Psoas muscle (tissue), 8 donors: ENCODE results near the gene CENPF. TPM values are rescaled to one million over a fixed set of nuclear protein-coding genes. Genes with fewer than 3 reads are reported as not detected.
A peak's percentile ranks its signal among the peaks of the same experiment; 100 is the strongest.

ENCODE experiments used
- ATAC-seq, 4 donors: fragments of 200-7000 bp; cut with Tn5 transposase; one replicate each; pipeline ENCODE4 v1.9.1; 2020; ENCODE audit warnings: moderate library complexity in 3 of 4, mild to moderate bottlenecking in 2 of 4
- DNase-seq, 2 donors: peaks; one replicate each; pipeline ENCODE4 v3.0.0-alpha.2; 2020
- H3K27ac ChIP-seq: fragments of 200-600 bp; one replicate; pipeline ENCODE4 v1.8.0; 2022
- H3K27me3 ChIP-seq, 3 donors: fragments of 200-600 bp in 1 of 3; one replicate each; pipeline versions ENCODE4 v1.6.1 to v1.8.0; 2013 to 2022; ENCODE audit warnings: low read length in 2 of 3, mild to moderate bottlenecking in 2 of 3, moderate library complexity in 1 of 3; ENCODE audit not compliant: insufficient read depth in 3 of 3
- H3K36me3 ChIP-seq, 2 donors: fragments of 200-600 bp in 1 of 2; one replicate each; pipeline versions ENCODE4 v1.6.1 to v1.8.0; 2013 to 2022; ENCODE audit warnings: low read depth in 1 of 2, mild to moderate bottlenecking in 1 of 2, moderate library complexity in 1 of 2; ENCODE audit not compliant: insufficient read depth in 1 of 2
- H3K4me1 ChIP-seq: fragments of 200-600 bp; one replicate; pipeline ENCODE4 v1.8.0; 2022
- H3K4me3 ChIP-seq: fragments of 200-600 bp; one replicate; pipeline ENCODE4 v1.8.0; 2022; ENCODE audit warnings: mild to moderate bottlenecking
- H3K9me3 ChIP-seq: fragments of 200-600 bp; one replicate; pipeline ENCODE4 v1.8.0; 2022
- WGBS, 3 donors: extraction: QIAGEN DNeasy Blood & Tissue Kit; methylation state at CpG; one replicate each; pipeline versions ENCODE4 v1.1.6 to v1.1.7; 2013; 5-methylcytosine and 5-hydroxymethylcytosine counted together
- intact Hi-C, 2 donors: fragments of 100-400 bp; cut with DNase I; formaldehyde crosslinking; loops; one replicate each; pipeline versions ENCODE4 v1.11.0 to v1.14.2; 2022
- polyA plus RNA-seq, 3 donors: library from polyadenylated mRNA; stranded (reverse); fragments of 200-250 nt; gene quantifications; one replicate each; pipeline ENCODE4 v1.2.3, GENCODE V29; 2013
- total RNA-seq, 4 donors: library from RNA; stranded (reverse); fragmentation: NEBNext Ultra II Directional in 2 of 4; extraction: Animal tissue kit (Norgen Biotek cat#: 25700) in 2 of 4; gene quantifications; one replicate each; pipeline versions ENCODE4 v1.2.1 to v1.2.4, GENCODE V29; 2021 to 2023
- TF ChIP-seq, protein P1 (sequence below): fragments of 200-600 bp; IDR thresholded peaks from one replicate; pipeline ENCODE4 v1.8.0; 2022; ENCODE audit warnings: antibody characterized with exemption
- donor health status: healthy with polysubstance abuse.
- donor health status: DM: no; HTN: no; CAD: no; lungs with moderate emphysema.
- donor health status: Bipolar disorder and iron deficiency.
- donor health status: healthy.
- donor health status: DM: yes; HTN: yes; CAD: no.
- donor health status: DM: no; HTN: no; CAD: no.
- donor health status: DM: no; HTN: no; CAD: no.
- donor health status: DM: yes; HTN: yes; CAD: no.

Gene CENPF
- total and polyA plus RNA-seq, 7 donors = 0.04 to 1.2 (median 0.57) TPM

DNA sequence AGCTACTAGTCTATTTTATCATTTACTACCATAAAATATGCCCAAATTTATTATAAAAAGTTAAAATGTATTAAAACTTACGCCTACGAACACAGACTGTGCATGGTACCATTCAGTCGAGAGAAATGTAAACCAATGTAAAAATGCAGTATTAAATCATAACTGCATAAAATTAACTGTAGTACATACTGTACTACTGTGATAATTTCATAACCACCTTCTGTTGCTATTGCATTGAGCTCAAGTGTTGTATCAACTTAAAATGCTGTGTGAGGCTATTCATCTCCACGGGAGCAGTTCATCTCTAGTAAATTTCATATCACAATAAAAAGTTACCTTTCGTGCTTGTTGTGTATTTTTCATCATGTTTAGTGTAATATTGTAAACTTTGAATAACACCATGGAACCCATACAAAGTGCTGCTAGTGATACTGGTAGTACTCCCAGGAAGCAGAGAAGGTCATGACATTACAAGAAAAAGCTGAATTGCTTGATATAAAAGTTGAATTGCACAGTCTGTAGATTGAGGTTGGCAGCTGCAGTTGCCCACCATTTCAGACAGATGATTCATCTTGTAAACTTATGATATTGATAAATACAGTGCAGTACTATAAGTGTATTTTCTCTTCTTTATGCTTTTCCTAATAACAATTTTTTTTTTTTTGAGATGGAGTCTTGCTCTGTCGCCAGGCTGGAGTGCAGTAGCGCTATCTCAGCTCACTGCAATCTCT, 19.0 kb upstream of the CENPF start:
- peaks cover 28% of the 10 kb centered on the region for H3K4me1 ChIP-seq
- ATAC-seq (no peak), DNase-seq (no peak)
- no peaks in the 10 kb centered on the region for H3K36me3 ChIP-seq
- intact Hi-C loops = loop anchor here (10.0 kb wide), 2 partner anchors 359 to 369 kb away; no protein-coding TSS in a partner anchor
- TF ChIP-seq, protein P1, sequence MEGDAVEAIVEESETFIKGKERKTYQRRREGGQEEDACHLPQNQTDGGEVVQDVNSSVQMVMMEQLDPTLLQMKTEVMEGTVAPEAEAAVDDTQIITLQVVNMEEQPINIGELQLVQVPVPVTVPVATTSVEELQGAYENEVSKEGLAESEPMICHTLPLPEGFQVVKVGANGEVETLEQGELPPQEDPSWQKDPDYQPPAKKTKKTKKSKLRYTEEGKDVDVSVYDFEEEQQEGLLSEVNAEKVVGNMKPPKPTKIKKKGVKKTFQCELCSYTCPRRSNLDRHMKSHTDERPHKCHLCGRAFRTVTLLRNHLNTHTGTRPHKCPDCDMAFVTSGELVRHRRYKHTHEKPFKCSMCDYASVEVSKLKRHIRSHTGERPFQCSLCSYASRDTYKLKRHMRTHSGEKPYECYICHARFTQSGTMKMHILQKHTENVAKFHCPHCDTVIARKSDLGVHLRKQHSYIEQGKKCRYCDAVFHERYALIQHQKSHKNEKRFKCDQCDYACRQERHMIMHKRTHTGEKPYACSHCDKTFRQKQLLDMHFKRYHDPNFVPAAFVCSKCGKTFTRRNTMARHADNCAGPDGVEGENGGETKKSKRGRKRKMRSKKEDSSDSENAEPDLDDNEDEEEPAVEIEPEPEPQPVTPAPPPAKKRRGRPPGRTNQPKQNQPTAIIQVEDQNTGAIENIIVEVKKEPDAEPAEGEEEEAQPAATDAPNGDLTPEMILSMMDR = no peak
- WGBS, 3 donors = 86 to 94% (median 92%) methylated on average over 7 of the region's 7 CpGs
- H3K4me3 ChIP-seq = no peak overlapping the region
- H3K27ac ChIP-seq = no peak overlapping the region
- H3K9me3 ChIP-seq = no peaks in the 10 kb centered on the region
- H3K27me3 ChIP-seq = no peaks in the 10 kb centered on the region

DNA sequence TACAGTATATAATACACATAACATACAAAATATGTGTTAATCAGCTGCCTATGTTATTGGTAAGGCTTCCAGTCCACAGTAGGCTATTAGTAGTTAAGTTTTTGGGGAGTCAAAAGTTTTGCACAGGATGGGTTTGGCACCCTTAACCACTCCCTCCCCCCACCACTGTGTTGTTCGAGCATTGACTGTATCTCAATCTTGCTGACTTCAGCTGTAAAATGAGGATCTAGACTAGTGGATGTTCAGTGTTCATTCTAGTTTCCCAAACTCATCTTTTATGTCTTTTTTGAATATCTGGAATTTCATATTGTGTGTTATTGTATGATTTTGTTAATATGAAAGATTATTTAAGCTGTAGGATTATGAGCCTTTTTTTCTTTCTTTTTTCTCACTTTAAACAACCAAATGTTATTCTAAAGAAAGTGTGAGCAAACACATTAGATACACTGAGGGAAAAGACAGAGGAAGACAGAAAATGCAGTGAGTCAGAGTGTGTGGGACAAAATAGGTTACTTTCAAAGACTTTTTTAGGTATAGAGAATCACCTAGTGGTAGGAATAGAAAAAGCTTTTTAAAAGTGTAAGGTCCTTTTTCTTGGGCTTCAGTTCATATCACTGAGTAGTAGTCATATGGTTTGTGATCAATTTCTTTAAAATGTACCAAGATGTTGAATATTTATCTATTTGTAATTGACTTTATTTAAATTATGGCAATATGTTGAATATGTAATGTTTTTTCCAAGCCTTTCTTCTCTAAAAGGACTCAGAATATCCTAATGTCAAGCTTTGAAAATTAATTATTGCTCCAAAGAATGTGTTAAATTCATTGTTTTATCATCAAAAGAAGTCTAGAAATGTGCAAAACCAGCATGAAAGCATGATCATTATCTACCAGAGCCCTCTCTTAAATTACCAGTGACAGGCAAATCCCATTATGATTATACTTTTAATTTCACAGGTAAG, 17.9 kb upstream of the CENPF start:
- Histone ChIP-seq H3K9me3 (no peaks in the 10 kb centered on the region), H3K36me3 (no peaks in the 10 kb centered on the region), H3K27me3 (no peaks in the 10 kb centered on the region), H3K4me1 (peaks cover 33% of the 10 kb centered on the region), H3K27ac (no peak overlapping the region), H3K4me3 (no peak overlapping the region)
- no peak for DNase-seq
- TF ChIP-seq, protein P1 = peak; percentile 66
- WGBS, 3 donors = 47 to 75% (median 58%) methylated on average over 1 of the region's 1 CpG
- peak in 3 of 4 donors; percentile 33 to 71 (median 60) for ATAC-seq
- intact Hi-C loops = loop anchor here (5.0 to 10.0 kb wide), 4 partner anchors 198 to 370 kb away; no protein-coding TSS in a partner anchor

DNA sequence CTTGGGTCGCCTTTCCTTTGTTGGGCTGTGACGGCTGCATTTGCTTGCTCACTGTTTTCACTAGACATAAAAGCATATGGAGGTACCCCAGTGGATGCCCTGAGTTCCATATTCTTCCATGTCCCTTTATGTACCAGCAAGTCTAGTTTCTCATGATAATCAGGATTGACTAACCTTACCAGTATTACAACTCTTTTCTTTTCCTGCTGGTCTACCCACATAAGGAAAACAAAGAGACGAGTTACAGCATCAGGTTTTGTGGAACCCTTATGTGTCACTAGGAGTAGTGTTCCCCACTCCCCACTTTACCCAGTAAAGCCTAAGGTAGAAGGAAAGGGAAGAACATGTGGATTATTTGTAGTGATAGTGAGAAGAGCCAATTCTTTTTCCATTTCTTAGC, 16.4 kb upstream of the CENPF start:
- intact Hi-C loops = loop anchor here (2.0 to 10.0 kb wide), 5 partner anchors 199 to 372 kb away; no protein-coding TSS in a partner anchor
- Histone ChIP-seq H3K4me1 (peaks cover 24% of the 10 kb centered on the region), H3K4me3 (no peak overlapping the region), H3K9me3 (no peaks in the 10 kb centered on the region), H3K27me3 (no peaks in the 10 kb centered on the region), H3K27ac (no peak overlapping the region), H3K36me3 (no peaks in the 10 kb centered on the region)
- ATAC-seq (no peak), DNase-seq (no peak)
- TF ChIP-seq, protein P1 = no peak
- WGBS, 3 donors = 90 to 92% (median 92%) methylated on average over 3 of the region's 3 CpGs

DNA sequence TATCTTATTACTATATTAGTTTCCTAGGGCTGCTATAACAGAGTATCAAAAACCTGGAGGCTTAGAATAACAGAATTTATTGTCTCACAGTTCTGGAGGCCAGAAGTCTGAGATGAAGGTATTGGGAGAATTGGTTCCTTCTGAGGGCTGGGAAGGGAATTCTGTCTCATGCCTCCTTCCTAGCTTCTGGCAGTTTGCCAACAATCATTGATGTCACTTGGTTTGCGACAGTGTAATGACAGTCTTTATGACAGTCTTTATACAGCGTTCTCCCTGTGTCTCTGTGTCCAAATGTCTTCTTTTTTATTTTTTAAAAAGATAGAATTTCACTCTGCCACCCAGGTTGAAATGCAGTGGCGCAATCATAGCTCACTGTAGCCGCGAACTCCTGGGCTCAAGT, 15.8 kb upstream of the CENPF start:
- TF ChIP-seq, protein P1 = no peak
- DNase-seq (no peak), ATAC-seq (no peak)
- WGBS, 3 donors = 81 to 84% (median 82%) methylated on average over 5 of the region's 5 CpGs
- intact Hi-C loops = loop anchor here (2.0 to 10.0 kb wide), 5 partner anchors 200 to 372 kb away; no protein-coding TSS in a partner anchor
- H3K9me3 ChIP-seq = no peaks in the 10 kb centered on the region
- H3K27me3 ChIP-seq = no peaks in the 10 kb centered on the region
- H3K4me3 ChIP-seq = no peak overlapping the region
- H3K36me3 ChIP-seq = no peaks in the 10 kb centered on the region
- peaks cover 21% of the 10 kb centered on the region for H3K4me1 ChIP-seq
- no peak overlapping the region for H3K27ac ChIP-seq
